Loucy (cell line): ENCODE measurements around the gene ZNF783.

Source experiments
- H2AFZ ChIP-seq: fragments of 200-600 bp; sonication (generic); 2 replicates; pipeline ENCODE4 v1.6.0; 2016; ENCODE audit warnings: antibody characterized with exemption, mild to moderate bottlenecking, low read length, moderate library complexity
- H3F3A ChIP-seq: fragments of 200-600 bp; 2 replicates; pipeline ENCODE4 v1.6.0; 2016; ENCODE audit warnings: antibody characterized with exemption, low read depth, mild to moderate bottlenecking
- H3K27me3 ChIP-seq: fragments of 200-600 bp; sonication (generic); 2 replicates; pipeline ENCODE4 v1.6.1; 2014; ENCODE audit warnings: low read length, mild to moderate bottlenecking; ENCODE audit not compliant: insufficient read depth, poor library complexity, severe bottlenecking
- H3K36me3 ChIP-seq: fragments of 200-600 bp; sonication (generic); 2 replicates; pipeline ENCODE4 v1.6.1; 2016; ENCODE audit warnings: low read length; ENCODE audit not compliant: insufficient read depth
- H3K4me1 ChIP-seq: fragments of 200-600 bp; sonication (generic); 2 replicates; pipeline ENCODE4 v1.5.1; 2014; ENCODE audit warnings: low read length, mild to moderate bottlenecking; ENCODE audit not compliant: insufficient read depth, poor library complexity, severe bottlenecking
- H3K4me2 ChIP-seq: fragments of 200-600 bp; sonication (generic); 2 replicates; pipeline ENCODE4 v1.6.0; 2014; ENCODE audit warnings: antibody characterized with exemption, low read length, low read depth, mild to moderate bottlenecking; ENCODE audit not compliant: poor library complexity, severe bottlenecking
- H3K4me3 ChIP-seq: fragments of 200-600 bp; sonication (generic); 2 replicates; pipeline ENCODE4 v1.5.1; 2014; ENCODE audit warnings: low read length, mild to moderate bottlenecking, mixed read lengths; ENCODE audit not compliant: poor library complexity, severe bottlenecking
- H3K79me2 ChIP-seq: fragments of 200-600 bp; sonication (generic); 2 replicates; pipeline ENCODE4 v1.6.1; 2014; ENCODE audit warnings: low read length; ENCODE audit not compliant: insufficient read depth
- H3K9ac ChIP-seq: fragments of 200-600 bp; sonication (generic); 2 replicates; pipeline ENCODE4 v1.6.0; 2014; ENCODE audit warnings: mild to moderate bottlenecking, low read depth, low read length, moderate library complexity; ENCODE audit not compliant: poor library complexity, severe bottlenecking
- H3K9me2 ChIP-seq: fragments of 200-600 bp; sonication (generic); replicated peaks from 2 replicates; pipeline ENCODE4 v1.6.1; 2016; ENCODE audit warnings: low read depth, low read length, mixed read lengths
- H3K9me3 ChIP-seq: fragments of 200-600 bp; sonication (generic); 2 replicates; pipeline ENCODE4 v1.6.1; 2014; ENCODE audit warnings: mild to moderate bottlenecking, antibody characterized with exemption, low read length, low read depth; ENCODE audit not compliant: insufficient read depth
- H4K20me1 ChIP-seq: fragments of 200-600 bp; sonication (generic); 2 replicates; pipeline ENCODE4 v1.6.0; 2014; ENCODE audit warnings: antibody characterized with exemption, low read length, mild to moderate bottlenecking; ENCODE audit not compliant: insufficient read depth, poor library complexity, severe bottlenecking
- CTCF ChIP-seq: fragments of 200-600 bp; sonication (generic); conservative IDR thresholded peaks from 2 replicates; pipeline ENCODE4 v1.5.1; 2014; ENCODE audit warnings: mild to moderate bottlenecking, antibody characterized with exemption, low read length
- EZH2phosphoT487 ChIP-seq: fragments of 200-600 bp; IDR thresholded peaks from 2 replicates; pipeline ENCODE4 v1.6.1; 2018; ENCODE audit warnings: antibody characterized with exemption, mild to moderate bottlenecking, moderate library complexity, borderline replicate concordance

ZNF783 gene

GRCh38 chr7:149280151-149280550 is 18.2 kb downstream of the ZNF783 start:
- Histone ChIP-seq H3K4me2 (no peak overlapping the region), H3K4me3 (no peak overlapping the region), H2AFZ (no peak overlapping the region), H3F3A (no peaks in the 10 kb centered on the region), H3K79me2 (no peaks in the 10 kb centered on the region), H3K4me1 (peaks cover 9% of the 10 kb centered on the region), H3K36me3 (no peaks in the 10 kb centered on the region), H3K9ac (no peak overlapping the region), H3K9me3 (no peaks in the 10 kb centered on the region), H3K27me3 (no peaks in the 10 kb centered on the region), H3K9me2 (no peaks in the 10 kb centered on the region), H4K20me1 (no peaks in the 10 kb centered on the region)
- no peak for TF ChIP-seq EZH2phosphoT487
- no peak for TF ChIP-seq CTCF

GRCh38 chr7:149280661-149281507 is 18.9 kb downstream of the ZNF783 start:
- H3K79me2 ChIP-seq, result no peaks in the 10 kb centered on the region

GRCh38 chr7:149281508-149282330 is 19.7 kb downstream of the ZNF783 start:
- no peaks in the 10 kb centered on the region for H4K20me1 ChIP-seq
- TF ChIP-seq EZH2phosphoT487 (no peak), CTCF (no peak)
- no peak overlapping the region for H2AFZ ChIP-seq
- no peaks in the 10 kb centered on the region for H3F3A ChIP-seq
- H3K4me3 ChIP-seq, result no peak overlapping the region
- H3K27me3 ChIP-seq, result no peaks in the 10 kb centered on the region
- no peaks in the 10 kb centered on the region for H3K36me3 ChIP-seq
- no peak overlapping the region for H3K4me2 ChIP-seq
- no peaks in the 10 kb centered on the region for H3K9me3 ChIP-seq
- H3K4me1 ChIP-seq, result peaks cover 9% of the 10 kb centered on the region
- H3K79me2 ChIP-seq, result no peaks in the 10 kb centered on the region
- no peak overlapping the region for H3K9ac ChIP-seq
- H3K9me2 ChIP-seq, result no peaks in the 10 kb centered on the region

More at GRCh38 chr7:149280661-149281507, 18.9 kb downstream of the ZNF783 start:
- no peak overlapping the region for H3K4me3 ChIP-seq
- no peaks in the 10 kb centered on the region for H3K27me3 ChIP-seq
- no peaks in the 10 kb centered on the region for H3K36me3 ChIP-seq
- H3K9me2 ChIP-seq, result no peaks in the 10 kb centered on the region
- H4K20me1 ChIP-seq, result no peaks in the 10 kb centered on the region
- H3F3A ChIP-seq, result no peaks in the 10 kb centered on the region
- peaks cover 9% of the 10 kb centered on the region for H3K4me1 ChIP-seq
- H2AFZ ChIP-seq, result no peak overlapping the region
- no peaks in the 10 kb centered on the region for H3K9me3 ChIP-seq
- H3K9ac ChIP-seq, result no peak overlapping the region
- TF ChIP-seq CTCF, result no peak
- no peak for TF ChIP-seq EZH2phosphoT487
- no peak overlapping the region for H3K4me2 ChIP-seq
